Measurements from ENCODE around the gene GNA15. TPM values are rescaled to one million over a fixed set of nuclear protein-coding genes. Genes with fewer than 3 reads are reported as not detected.

Gene GNA15
- total and polyA plus RNA-seq, 2 of the 8 experiments (the other 6 are each of a cell fraction or from before 2014, with no cell fraction given) = 0.26 to 0.45 TPM

GRCh38 chr19:3146677-3147100 lies 10.9 kb downstream of the GNA15 start:
- Histone ChIP-seq H3K9me3 (ENCODE audit: insufficient read depth in 2 of 2, low read depth in 1 of 2, low read length in 1 of 2) (no peaks in the 10 kb centered on the region), H3K56ac (replicated peaks; ENCODE audit: insufficient read length, low read depth, low read length) (no peak overlapping the region), H3K4me2 (ENCODE audit: insufficient read depth in 1 of 2, low read depth in 2 of 2, low read length in 2 of 2) (no peak overlapping the region), H4K5ac (ENCODE audit: insufficient read length, low read depth, low read length) (no peak overlapping the region), H4K8ac (ENCODE audit: extremely low read depth, insufficient read depth, low read length) (no peak overlapping the region), H3K4me3 (ENCODE audit: extremely low read depth in 1 of 4, insufficient read depth in 2 of 4, low read depth in 3 of 4, low read length in 4 of 4) (no peak overlapping the region), H4K91ac (replicated peaks; ENCODE audit: insufficient read length, low read length) (no peak overlapping the region), H4K20me1 (replicated peaks in 1 of 2; ENCODE audit: control insufficient read depth in 1 of 2, insufficient read depth in 2 of 2, low read length in 2 of 2) (peaks cover 0 to 3% of the 10 kb centered on the region in 2 experiments), H2BK20ac (ENCODE audit: low read length) (no peak overlapping the region), H2BK15ac (ENCODE audit: low read length) (no peak overlapping the region), H3K4ac (replicated peaks; ENCODE audit: insufficient read length, low read depth, low read length) (no peak overlapping the region), H2BK12ac (ENCODE audit: low read depth, low read length) (no peak overlapping the region), H2BK5ac (ENCODE audit: low read depth, low read length) (no peak overlapping the region), H3K27ac (ENCODE audit: low read depth, low read length) (no peak overlapping the region), H2AFZ (ENCODE audit: low read length) (no peak overlapping the region), H3K79me2 (ENCODE audit: control insufficient read depth in 1 of 2, insufficient read depth in 2 of 2, low read length in 2 of 2) (no peaks in the 10 kb centered on the region), H3K18ac (ENCODE audit: extremely low read depth, low read length) (no peak overlapping the region), H3K79me1 (ENCODE audit: low read depth, low read length) (no peaks in the 10 kb centered on the region), H3K14ac (ENCODE audit: insufficient read length) (no peak overlapping the region), H2BK120ac (replicated peaks; ENCODE audit: low read depth, low read length) (no peak overlapping the region), H2AK5ac (ENCODE audit: low read depth, low read length) (no peak overlapping the region), H3K23ac (ENCODE audit: insufficient read length) (no peak overlapping the region), H3K23me2 (ENCODE audit: low read depth, low read length) (no peaks in the 10 kb centered on the region), H3K9ac (replicated peaks in 1 of 4; ENCODE audit: extremely low read depth in 1 of 4, low read depth in 3 of 4, low read length in 3 of 4) (no peak overlapping the region), H3K4me1 (replicated peaks in 1 of 4; ENCODE audit: control insufficient read depth in 3 of 4, insufficient read depth in 4 of 4, low read length in 3 of 4) (peaks cover 0 to 5% (median 2%) of the 10 kb centered on the region in 4 experiments; a peak in 1 of 7 replicates), H3K27me3 (replicated peaks in 1 of 4; ENCODE audit: control insufficient read depth in 3 of 4, extremely low read depth in 1 of 4, insufficient read depth in 3 of 4, low read length in 3 of 4) (no peaks in the 10 kb centered on the region; a peak in 1 of 7 replicates), H3K36me3 (ENCODE audit: control insufficient read depth in 2 of 4, insufficient read depth in 4 of 4, low read length in 3 of 4) (no peaks in the 10 kb centered on the region)
- ChIA-PET CTCF (ENCODE audit: partially characterized antibody) (interaction anchor here (0.6 to 12.0 kb wide), 16 partner anchors 8 to 812 kb away, joined by 3 to 166 read pairs (median 4); no protein-coding TSS in a partner anchor), POLR2A (ENCODE audit: partially characterized antibody) (no interaction called here)
- WGBS, 2 experiments (ENCODE audit: extremely low coverage in 1 of 2, insufficient coverage in 1 of 2, insufficient read length in 1 of 2, insufficient replicate concordance in 2 of 2, low coverage in 1 of 2, low lambda C conversion rate in 2 of 2, missing lambda C conversion rate in 1 of 2) = 88% methylated on average over 2 of the region's 5 CpGs; no CpG with 5 or more reads in 1 of the 2 experiments
- DNase-seq (ENCODE audit: low read depth in 1 of 2, low spot score in 2 of 2) (peak in 1 of 2 experiments; percentile 96), FAIRE-seq (no peak)
- TF ChIP-seq CEBPB (IDR thresholded peaks at IDR 0.05; ENCODE audit: low read depth, low read length) (no peak), RXRA (IDR thresholded peaks at IDR 0.05; ENCODE audit: insufficient read depth, low read depth, low read length) (no peak), RBBP5 (IDR thresholded peaks at IDR 0.05; ENCODE audit: borderline replicate concordance, low read depth, low read length) (no peak), HDAC6 (IDR thresholded peaks at IDR 0.05; ENCODE audit: low read depth, low read length) (no peak), CREB1 (IDR thresholded peaks at IDR 0.05) (no peak), GABPA (IDR thresholded peaks at IDR 0.05; ENCODE audit: borderline replicate concordance, insufficient read depth, low read length) (no peak), PHF8 (conservative IDR thresholded peaks at IDR 0.05; ENCODE audit: low read depth, low read length) (no peak), ZNF274 (IDR thresholded peaks at IDR 0.05; ENCODE audit: borderline replicate concordance, extremely low read depth, low read length) (no peak), SP1 (IDR thresholded peaks at IDR 0.05; ENCODE audit: low read depth, low read length) (no peak), FOSL1 (IDR thresholded peaks at IDR 0.05; ENCODE audit: insufficient read depth, low read depth, low read length) (no peak), SP2 (IDR thresholded peaks at IDR 0.05; ENCODE audit: low read length) (no peak), SP4 (IDR thresholded peaks at IDR 0.05; ENCODE audit: low read length) (no peak), NANOG (IDR thresholded peaks at IDR 0.05; ENCODE audit: insufficient read depth, low read depth, low read length, poor library complexity, severe bottlenecking) (no peak), JUN (IDR thresholded peaks at IDR 0.05; ENCODE audit: low read depth, low read length) (no peak), RNF2 (IDR thresholded peaks at IDR 0.05; ENCODE audit: borderline replicate concordance, low read depth, low read length, missing control alignments, poor library complexity, severe bottlenecking) (no peak)
